Measurements from ENCODE around the gene LGALS3BP.

- no peak for TF ChIP-seq CTCF (IDR thresholded peaks at IDR 0.05; ENCODE audit: insufficient read depth, low read length, poor library complexity, severe bottlenecking)
- no peak for TF ChIP-seq EZH2phosphoT487 (conservative IDR thresholded peaks at IDR 0.05; ENCODE audit: low read length)
Observed at GRCh38 chr17:78963378-78963777, 16.3 kb downstream of the LGALS3BP start.

Data from SU-DHL-6 (cell line).